ENCODE data around the gene DPP7. TPM values are rescaled to one million over a fixed set of nuclear protein-coding genes. Genes with fewer than 3 reads are reported as not detected.

DPP7 gene
- total and polyA plus RNA-seq, 10 of the 15 experiments (the other 5 are each of a cell fraction or from before 2014, with no cell fraction given): 0.68 to 245 (median 106) TPM

DNA sequence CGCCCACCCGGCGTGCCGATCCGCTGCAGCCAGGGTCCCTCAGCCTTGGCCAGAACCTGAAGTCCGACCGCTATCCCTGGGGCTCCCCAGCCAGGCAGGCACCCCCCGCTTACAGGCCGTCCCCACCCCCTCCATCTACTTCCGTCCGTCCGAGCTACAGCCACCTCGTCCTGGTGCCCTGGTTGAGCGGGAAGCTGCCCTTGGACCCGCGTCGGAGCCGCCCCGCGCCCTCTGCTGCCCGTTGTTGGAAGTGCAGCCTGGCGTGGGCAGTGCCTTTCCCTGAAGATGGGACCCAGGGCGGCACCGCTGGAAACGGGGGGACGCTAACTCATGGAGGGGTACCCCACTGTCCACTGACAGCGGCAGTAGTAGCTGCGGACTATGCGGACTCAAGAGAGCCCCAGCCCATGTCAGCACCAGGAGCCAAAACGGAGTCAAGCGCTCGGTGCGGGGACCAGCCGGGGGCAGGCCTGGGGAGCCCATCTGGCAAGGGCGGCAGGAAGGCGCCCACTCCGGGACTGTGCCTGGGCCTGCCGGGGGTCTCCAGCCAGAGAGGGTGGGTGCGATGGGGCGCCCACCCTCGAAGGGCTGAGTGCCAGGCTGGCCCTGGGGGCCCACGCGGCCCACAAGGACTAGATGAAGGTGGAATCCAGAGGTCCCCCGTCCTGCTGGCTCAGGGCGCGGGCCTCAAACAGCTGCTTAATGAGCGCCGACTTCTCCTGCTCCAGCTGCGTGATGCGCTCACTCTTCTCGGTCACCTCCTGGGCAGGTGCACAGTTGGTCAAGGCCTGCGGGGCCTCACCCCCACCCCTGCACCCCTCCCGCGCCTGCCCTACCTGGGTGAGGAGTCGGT, 50.3 kb downstream of the DPP7 start (continued):
- TF ChIP-seq, protein P1, sequence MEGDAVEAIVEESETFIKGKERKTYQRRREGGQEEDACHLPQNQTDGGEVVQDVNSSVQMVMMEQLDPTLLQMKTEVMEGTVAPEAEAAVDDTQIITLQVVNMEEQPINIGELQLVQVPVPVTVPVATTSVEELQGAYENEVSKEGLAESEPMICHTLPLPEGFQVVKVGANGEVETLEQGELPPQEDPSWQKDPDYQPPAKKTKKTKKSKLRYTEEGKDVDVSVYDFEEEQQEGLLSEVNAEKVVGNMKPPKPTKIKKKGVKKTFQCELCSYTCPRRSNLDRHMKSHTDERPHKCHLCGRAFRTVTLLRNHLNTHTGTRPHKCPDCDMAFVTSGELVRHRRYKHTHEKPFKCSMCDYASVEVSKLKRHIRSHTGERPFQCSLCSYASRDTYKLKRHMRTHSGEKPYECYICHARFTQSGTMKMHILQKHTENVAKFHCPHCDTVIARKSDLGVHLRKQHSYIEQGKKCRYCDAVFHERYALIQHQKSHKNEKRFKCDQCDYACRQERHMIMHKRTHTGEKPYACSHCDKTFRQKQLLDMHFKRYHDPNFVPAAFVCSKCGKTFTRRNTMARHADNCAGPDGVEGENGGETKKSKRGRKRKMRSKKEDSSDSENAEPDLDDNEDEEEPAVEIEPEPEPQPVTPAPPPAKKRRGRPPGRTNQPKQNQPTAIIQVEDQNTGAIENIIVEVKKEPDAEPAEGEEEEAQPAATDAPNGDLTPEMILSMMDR (IDR thresholded peaks at IDR 0.05 in 2 of 3, conservative IDR thresholded peaks at IDR 0.05 in 1 of 3; ENCODE audit: control insufficient read depth in 2 of 3, extremely low read depth in 1 of 3, insufficient read depth in 1 of 3, low read depth in 3 of 3, low read length in 3 of 3): peak; percentile 78 to 96 (median 85)
- 0 out of 2 replicates have a peak, but pooled peaks have one; percentile 81 for TF ChIP-seq HDGF (IDR thresholded peaks at IDR 0.05)
- no peak for TF ChIP-seq SP1 (IDR thresholded peaks at IDR 0.05; ENCODE audit: low read depth, low read length)
- TF ChIP-seq ZNF207 (IDR thresholded peaks at IDR 0.05; ENCODE audit: borderline replicate concordance): no peak
- peak; percentile 47; the same call in 1 of the 2 replicates for TF ChIP-seq CREB1 (IDR thresholded peaks at IDR 0.05; ENCODE audit: low read depth)
- 0 out of 4 replicates have a peak, but pooled peaks of 1 of the 2 experiments have one; percentile 7 for TF ChIP-seq BHLHE40 (IDR thresholded peaks at IDR 0.05; ENCODE audit: borderline replicate concordance in 1 of 2, low read depth in 2 of 2, low read length in 1 of 2)
- no peak for TF ChIP-seq RBBP5 (conservative IDR thresholded peaks at IDR 0.05)
- TF ChIP-seq BCL11A (IDR thresholded peaks at IDR 0.05; ENCODE audit: low read depth, low read length): no peak
- TF ChIP-seq STAT1 (conservative IDR thresholded peaks at IDR 0.05): no peak
